GM18873 (cell line): ENCODE data around the gene XAGE2.

Experiments
- ATAC-seq: cut with Tn5 transposase; IDR thresholded peaks from one replicate; pipeline ENCODE4 v1.9.1; 2021; ENCODE audit warnings: mild to moderate bottlenecking, moderate library complexity, moderate number of reproducible peaks; ENCODE audit not compliant: unreplicated experiment, low FRiP score

Gene XAGE2

GRCh38 chrX:52422884-52423283 lies 54.1 kb downstream of the XAGE2 start:
- no peak for ATAC-seq

- ATAC-seq: no peak
Observed at GRCh38 chrX:52424656-52425055, 55.8 kb downstream of the XAGE2 start.
